Measurements from ENCODE around the gene PYY.

The PYY gene

GRCh38 chr17:43982171-43982570 lies 28.4 kb upstream of the PYY start:
- Histone ChIP-seq H3K4me3 (ENCODE audit: severe bottlenecking) (no peak overlapping the region), H3K9me3 (ENCODE audit: severe bottlenecking) (no peaks in the 10 kb centered on the region), H3K36me3 (ENCODE audit: low read depth) (no peaks in the 10 kb centered on the region), H3K27me3 (ENCODE audit: insufficient read depth, poor library complexity, severe bottlenecking) (peaks cover 34% of the 10 kb centered on the region), H3K4me1 (ENCODE audit: insufficient read depth, poor library complexity, severe bottlenecking) (no peaks in the 10 kb centered on the region), H3K27ac (ENCODE audit: poor library complexity, severe bottlenecking) (no peak overlapping the region)
- peak; percentile 24; the same call in 1 of the 3 replicates for ATAC-seq (ENCODE audit: low read depth)
- TF ChIP-seq CTCF (IDR thresholded peaks at IDR 0.05; ENCODE audit: poor library complexity, severe bottlenecking) = no peak
- DNase-seq (ENCODE audit: low spot score) = no peak

- Histone ChIP-seq H3K27me3 (ENCODE audit: insufficient read depth, poor library complexity, severe bottlenecking) (peaks cover 31% of the 10 kb centered on the region), H3K27ac (ENCODE audit: poor library complexity, severe bottlenecking) (no peak overlapping the region), H3K4me1 (ENCODE audit: insufficient read depth, poor library complexity, severe bottlenecking) (no peaks in the 10 kb centered on the region), H3K4me3 (ENCODE audit: severe bottlenecking) (no peak overlapping the region), H3K9me3 (ENCODE audit: severe bottlenecking) (no peaks in the 10 kb centered on the region), H3K36me3 (ENCODE audit: low read depth) (no peaks in the 10 kb centered on the region)
- no peak for ATAC-seq (ENCODE audit: low read depth)
- DNase-seq (ENCODE audit: low spot score) = no peak
- no peak for TF ChIP-seq CTCF (IDR thresholded peaks at IDR 0.05; ENCODE audit: poor library complexity, severe bottlenecking)
These were observed 25.9 kb upstream of the PYY start for GRCh38 chr17:43979671-43980070.

- peaks cover 31% of the 10 kb centered on the region for H3K27me3 ChIP-seq (ENCODE audit: insufficient read depth, poor library complexity, severe bottlenecking)
- no peak for TF ChIP-seq CTCF (IDR thresholded peaks at IDR 0.05; ENCODE audit: poor library complexity, severe bottlenecking)
- H3K9me3 ChIP-seq (ENCODE audit: severe bottlenecking) = no peaks in the 10 kb centered on the region
- H3K4me3 ChIP-seq (ENCODE audit: severe bottlenecking) = no peak overlapping the region
- ATAC-seq (ENCODE audit: low read depth) = no peak
- no peak overlapping the region for H3K27ac ChIP-seq (ENCODE audit: poor library complexity, severe bottlenecking)
- DNase-seq (ENCODE audit: low spot score) = no peak
- no peaks in the 10 kb centered on the region for H3K36me3 ChIP-seq (ENCODE audit: low read depth)
- no peaks in the 10 kb centered on the region for H3K4me1 ChIP-seq (ENCODE audit: insufficient read depth, poor library complexity, severe bottlenecking)
These were observed 25.3 kb upstream of the PYY start for GRCh38 chr17:43979011-43979410.

- Histone ChIP-seq H3K27ac (ENCODE audit: poor library complexity, severe bottlenecking) (no peak overlapping the region), H3K36me3 (ENCODE audit: low read depth) (no peaks in the 10 kb centered on the region), H3K9me3 (ENCODE audit: severe bottlenecking) (no peaks in the 10 kb centered on the region), H3K4me1 (ENCODE audit: insufficient read depth, poor library complexity, severe bottlenecking) (no peaks in the 10 kb centered on the region), H3K4me3 (ENCODE audit: severe bottlenecking) (no peak overlapping the region), H3K27me3 (ENCODE audit: insufficient read depth, poor library complexity, severe bottlenecking) (peaks cover 25% of the 10 kb centered on the region)
- ATAC-seq (ENCODE audit: low read depth) = no peak
- no peak for DNase-seq (ENCODE audit: low spot score)
- no peak for TF ChIP-seq CTCF (IDR thresholded peaks at IDR 0.05; ENCODE audit: poor library complexity, severe bottlenecking)
These were observed 24.3 kb upstream of the PYY start for GRCh38 chr17:43978078-43978477.

GRCh38 chr17:43976963-43977837 lies 23.5 kb upstream of the PYY start:
- no peak overlapping the region for H3K27ac ChIP-seq (ENCODE audit: poor library complexity, severe bottlenecking)
- H3K4me3 ChIP-seq (ENCODE audit: severe bottlenecking) = no peak overlapping the region
- peak; percentile 49 for DNase-seq (ENCODE audit: low spot score)
- TF ChIP-seq CTCF (IDR thresholded peaks at IDR 0.05; ENCODE audit: poor library complexity, severe bottlenecking) = no peak
- ATAC-seq (ENCODE audit: low read depth) = no peak
- H3K27me3 ChIP-seq (ENCODE audit: insufficient read depth, poor library complexity, severe bottlenecking) = peaks cover 17% of the 10 kb centered on the region
- H3K9me3 ChIP-seq (ENCODE audit: severe bottlenecking) = no peaks in the 10 kb centered on the region
- H3K36me3 ChIP-seq (ENCODE audit: low read depth) = no peaks in the 10 kb centered on the region
- H3K4me1 ChIP-seq (ENCODE audit: insufficient read depth, poor library complexity, severe bottlenecking) = no peaks in the 10 kb centered on the region

Data from RWPE2 (cell line).